ENCODE measurements around the gene TCF4.

Gene TCF4

DNA sequence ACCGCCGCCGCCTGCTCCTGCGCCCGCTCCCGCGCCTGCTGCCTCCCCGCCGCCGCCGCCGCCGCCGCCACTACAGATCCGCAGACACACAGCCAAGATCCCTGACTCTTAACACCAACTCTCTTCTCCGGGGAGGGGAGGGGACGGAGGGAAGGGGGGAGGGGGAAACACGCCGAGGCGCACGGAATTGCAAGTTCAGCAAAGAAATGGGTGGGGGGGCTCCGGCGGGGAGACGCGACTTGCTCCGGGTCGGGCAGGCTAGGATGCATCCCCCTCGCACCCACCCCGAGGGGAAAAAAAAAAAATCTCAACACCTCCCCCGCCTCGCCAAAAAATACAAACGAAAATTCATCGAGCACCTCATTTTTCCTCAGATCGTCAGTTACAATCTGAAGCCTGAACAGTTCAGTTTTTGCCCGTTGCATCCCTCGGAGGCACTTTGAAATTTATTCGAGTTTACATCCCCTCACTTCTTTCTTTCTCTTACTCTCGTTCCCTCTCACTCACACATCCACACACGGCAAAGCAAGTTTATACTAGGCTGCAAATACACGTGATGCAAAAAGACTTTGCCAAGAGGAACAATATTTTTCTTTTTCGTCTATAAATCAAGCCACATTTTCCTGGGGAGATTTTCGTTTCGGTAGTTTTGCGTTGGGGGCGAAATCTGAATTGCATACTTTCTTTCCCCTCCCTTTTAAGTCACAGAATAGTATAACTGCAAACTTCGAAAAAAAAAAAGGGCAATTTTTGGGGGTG, at the start of gene TCF4:
Gene TCF4 (minus strand): TSS at position 82 of the 759 bp plus-strand sequence. CDS start 1,076 bp downstream, outside the sequence.
- DNase-seq: peak; percentile 5

DNA sequence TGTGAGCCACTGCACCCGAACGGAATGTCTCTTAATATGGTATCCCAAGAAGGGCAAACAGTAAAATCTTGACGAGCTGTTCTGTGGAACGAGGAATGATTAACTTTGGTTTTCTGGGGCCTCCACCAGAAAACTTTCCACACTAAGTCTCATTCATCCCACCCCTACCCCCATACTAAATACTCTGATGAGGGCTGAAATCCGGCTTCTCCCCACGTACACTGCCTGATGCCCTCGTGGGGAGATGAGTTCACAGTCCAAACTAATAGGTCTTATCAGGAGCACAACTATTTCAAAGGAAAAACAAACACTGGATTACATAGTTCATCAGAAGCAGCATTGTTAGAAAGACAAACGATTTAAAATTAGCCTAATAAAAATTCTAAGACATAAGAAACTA, 49.2 kb upstream of the TCF4 start:
- DNase-seq: no peak

DNA sequence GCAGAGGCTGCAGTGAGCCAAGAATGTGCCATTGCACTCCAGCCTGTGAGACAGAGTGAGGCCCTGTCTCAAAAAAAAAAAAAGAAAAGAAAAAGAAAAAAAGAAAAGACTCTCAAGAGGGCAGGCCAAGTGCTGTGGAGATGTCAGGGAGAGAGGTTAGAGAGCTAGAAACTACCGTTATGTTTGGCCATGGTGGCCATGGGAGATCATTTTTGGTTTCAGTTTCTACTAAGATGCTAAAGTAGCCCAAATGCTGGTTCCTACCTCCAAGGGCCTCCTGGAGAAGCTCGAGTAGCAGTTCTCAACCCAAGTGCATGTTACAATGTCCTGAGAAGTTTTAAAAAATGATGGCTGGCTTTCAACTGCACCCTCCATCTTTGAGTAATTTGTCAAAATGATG, 47.4 kb upstream of the TCF4 start:
- no peak for DNase-seq

DNA sequence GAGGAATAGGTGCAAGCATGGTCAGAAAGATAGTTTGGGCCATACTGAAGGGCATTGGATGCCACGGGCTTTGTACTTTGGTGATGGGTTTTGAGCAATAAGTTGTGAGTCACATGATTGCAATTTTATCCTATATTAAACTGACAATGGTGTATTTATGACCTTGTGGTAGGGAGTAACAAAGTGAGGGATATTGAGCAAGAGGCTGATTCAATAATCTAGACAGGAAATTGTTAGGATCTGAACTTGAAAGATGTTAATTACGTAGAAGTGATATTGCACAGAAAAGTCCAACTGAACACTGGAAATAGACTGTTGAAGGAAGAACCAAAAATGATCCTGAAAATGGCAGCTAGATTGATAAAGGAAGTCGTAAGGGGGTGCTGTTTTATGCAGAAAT, 46.6 kb upstream of the TCF4 start:
- DNase-seq: no peak

DNA sequence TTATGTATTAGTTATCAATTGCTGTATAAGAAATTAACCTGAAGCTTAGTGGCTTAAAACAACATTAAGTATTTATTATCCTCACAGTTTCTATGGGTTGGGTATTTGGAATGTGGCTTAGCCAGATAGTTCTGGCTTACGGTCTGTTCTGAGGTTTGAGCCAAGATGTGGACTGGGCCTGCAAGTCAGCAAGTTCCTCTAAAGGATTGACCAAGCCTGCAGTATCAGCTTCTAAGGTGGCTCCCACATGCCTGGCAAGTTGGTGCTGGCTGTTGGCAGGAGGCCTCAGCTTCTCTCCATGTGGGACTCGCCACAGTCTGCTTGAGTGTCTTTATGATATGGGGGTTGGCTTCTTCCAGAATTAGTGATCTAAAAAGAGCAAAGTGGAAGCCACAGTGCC, 45.0 kb upstream of the TCF4 start:
- no peak for DNase-seq

DNA sequence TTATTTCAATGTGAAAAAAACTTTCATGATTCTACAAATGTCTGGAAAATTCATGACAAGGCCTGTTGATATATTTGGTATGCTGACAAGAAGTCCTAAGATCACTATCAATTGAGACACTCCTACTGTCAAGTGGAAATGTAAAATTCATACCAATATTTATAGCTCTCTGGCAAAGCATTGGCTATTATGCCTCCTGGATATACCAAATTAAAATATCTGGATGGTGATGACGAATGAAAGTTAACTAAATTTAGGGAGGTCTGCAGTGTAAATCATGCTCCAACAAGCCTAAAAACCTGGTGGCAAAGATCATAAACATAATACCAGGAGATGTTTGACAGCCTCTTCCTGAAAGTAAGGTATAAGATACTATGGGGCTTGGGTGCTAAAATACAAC, 41.1 kb upstream of the TCF4 start:
- DNase-seq: no peak

DNA sequence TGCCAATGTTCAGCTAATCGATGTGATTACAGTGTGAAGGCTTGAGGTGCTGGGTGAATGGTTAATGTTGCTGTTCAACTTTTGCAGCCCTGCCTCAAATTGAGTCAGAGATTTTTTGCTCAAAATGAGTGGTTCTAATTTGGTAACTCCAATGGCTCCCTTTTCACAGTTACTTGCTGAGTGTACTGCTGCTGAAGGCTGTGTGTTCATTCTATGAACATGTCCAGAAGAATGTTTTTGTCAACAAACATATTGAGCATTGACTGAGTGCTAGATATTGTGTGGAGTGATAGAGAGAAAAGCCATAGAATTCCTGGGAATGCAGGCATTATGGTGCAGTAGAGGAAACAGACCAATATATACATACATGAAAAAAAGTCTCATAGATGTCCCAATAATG, 39.0 kb upstream of the TCF4 start:
- DNase-seq: no peak

DNA sequence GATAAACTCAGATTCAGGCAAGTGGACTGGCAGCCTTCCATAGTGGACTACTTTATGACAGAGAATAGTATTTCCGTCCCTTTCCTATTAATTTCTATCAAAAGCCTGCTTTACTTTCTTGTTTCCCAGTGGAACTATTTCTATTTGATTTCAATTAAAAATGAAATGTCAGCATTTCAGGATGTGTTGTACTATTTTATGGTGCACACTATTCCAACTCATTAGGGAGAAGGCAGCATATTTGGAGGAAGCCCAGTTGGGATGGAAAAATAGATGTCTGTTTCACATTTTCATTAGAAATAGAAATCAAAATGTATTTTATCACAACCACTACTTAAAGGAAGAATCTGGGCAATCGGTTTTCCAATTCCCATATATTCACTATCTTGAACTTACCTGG, 37.9 kb upstream of the TCF4 start:
- no peak for DNase-seq

DNA sequence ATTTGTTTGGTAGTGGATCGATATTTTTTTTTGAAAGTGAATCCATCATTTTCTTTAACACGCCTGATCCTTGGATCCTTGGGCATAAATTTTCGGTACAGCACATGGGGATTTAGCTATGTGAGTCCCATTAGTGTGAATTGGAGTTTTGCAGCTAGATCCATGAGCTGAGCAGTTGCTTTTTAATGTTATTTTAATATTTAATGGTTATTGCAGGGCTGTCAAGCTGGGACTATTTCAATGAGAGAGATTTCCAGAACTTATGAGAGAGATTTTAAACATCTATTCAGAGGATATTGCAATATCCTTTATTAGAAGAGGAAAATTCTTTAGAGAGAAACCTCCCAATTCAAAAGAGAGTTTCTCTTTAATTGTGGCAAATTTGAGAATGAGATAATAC, 35.6 kb upstream of the TCF4 start:
- DNase-seq: no peak

DNA sequence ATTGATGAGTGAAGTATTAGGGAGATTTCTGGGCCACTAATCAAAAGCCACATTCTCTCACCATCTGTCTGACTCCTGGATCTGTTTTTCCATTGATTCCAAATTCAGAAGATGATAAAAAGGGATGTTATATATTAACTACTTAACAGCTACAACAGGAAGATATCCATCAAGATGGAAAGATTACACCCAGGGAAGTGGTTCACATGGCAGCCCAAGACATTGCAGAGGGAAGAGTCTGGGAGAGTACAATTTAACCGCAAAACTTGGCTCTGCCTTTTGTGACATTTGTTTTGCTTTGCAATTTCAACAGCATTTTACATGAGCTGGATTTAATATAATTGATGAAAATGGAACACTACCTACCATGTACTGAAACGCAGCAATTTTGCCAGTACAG, 22.5 kb upstream of the TCF4 start:
- no peak for DNase-seq

DNA sequence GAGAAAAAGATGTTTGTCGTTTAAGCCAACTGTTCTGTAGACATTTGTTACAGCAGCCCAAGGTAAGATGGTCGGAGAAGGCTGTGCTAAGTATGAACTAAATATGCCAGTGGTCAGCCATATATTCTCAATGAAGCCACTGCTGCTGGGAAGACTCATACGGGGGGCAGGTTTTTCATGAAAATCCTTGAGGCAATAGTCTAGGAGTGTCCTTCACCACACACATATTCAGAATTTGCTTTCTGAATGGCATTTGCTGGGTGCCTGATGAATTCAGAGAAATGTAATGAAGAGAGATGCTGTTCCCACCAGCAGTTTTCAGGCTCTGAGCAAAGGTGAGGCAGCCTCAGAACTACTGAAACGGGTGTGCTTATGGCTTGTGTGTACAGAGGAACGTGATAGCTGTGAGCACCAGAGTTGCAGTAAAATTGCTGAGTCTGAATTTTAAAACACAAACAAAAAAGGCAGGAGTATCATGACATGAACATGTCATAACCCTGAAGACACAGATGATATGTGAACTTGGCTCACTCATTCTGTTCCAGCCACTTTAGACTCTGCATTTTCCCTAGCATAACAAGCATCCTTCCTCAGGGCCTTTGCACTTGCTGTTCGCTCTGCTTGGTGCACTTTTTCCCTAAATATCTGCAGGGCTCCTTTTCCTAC, 21.3 kb upstream of the TCF4 start:
- no peak for DNase-seq

DNA sequence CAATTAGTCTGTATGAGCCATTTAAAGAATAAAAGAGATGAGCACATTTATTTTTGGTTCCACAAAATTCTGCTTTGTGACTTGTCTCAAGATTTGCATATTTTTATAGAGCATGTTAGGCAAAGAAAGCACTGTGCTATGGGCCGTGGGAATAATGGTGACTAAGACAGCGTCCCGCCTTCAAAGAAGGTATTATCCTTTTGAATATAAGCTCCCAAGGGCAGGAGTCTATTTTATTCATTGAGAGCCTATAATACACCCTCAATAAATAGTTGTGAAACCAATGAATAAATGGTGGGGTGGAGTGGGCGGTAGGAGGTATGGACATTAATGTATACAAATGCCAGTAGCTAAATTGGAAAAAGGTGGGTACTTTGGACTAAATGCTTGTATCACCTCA, 20.5 kb upstream of the TCF4 start:
- DNase-seq: no peak

DNA sequence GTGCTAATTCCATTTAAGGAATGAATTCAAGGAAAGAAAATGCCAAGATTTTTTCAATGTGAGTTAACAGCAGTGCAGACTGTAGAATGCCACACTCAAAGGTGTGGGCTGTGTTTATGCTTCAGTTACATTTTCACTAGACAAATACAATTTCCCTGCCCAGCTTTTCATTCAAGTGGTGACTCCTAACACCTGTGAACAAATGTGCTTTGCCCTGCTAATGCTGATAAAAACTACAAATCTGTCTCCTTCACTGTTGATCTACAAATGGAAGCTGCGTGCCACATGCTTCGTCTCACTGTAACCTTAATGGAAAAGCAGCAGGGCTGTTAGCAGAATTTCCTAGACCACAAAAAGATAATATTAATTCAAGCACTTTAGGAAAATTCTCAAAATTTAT, 19.8 kb upstream of the TCF4 start:
- no peak for DNase-seq

DNA sequence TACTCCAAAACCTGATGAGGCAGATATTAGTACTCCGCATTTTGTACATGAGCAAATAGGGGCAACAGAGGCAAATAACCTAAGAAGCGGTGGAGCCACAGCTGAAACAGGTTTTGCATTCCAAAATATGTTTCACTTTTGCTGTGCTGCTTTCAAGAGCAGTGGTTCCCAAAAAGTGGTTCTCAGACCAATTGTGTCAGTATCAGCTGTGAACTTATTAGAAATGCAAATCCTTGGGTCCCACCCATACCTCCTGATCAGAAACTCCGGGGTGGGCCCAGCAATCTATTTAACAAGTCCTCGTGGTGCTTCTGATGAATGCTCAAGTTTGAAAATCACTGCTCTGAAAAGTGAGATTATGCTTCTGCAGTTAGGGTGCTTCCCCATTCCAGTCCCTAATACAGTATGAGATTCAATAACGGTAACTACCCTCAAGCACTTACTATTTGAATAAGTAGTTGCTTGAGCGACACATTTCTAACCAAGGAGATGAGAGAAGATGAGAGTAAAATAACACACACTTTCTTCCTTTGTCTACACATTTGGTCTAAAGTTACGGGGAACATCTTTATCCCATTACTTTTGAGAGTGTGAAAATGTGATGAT, 17.8 kb upstream of the TCF4 start:
- DNase-seq: no peak

DNA sequence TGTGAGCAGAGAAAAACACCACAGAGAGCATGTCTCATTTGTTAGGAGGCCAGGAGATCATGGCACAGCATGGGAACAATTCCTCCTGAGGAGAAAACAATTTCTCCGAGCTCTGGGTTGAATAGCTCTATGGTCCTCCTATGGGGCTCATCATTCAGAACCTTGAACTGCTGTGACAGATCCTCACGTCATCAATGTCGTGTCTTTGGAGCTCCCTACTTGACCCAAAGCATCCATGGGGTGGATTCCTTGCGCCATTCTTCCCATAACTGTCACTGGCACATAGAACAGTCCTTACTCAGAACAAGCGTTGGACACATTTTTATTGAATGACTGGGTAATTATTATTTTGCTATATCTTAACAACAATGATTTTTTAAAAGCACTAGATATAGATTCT, 15.8 kb upstream of the TCF4 start:
- no peak for DNase-seq

DNA sequence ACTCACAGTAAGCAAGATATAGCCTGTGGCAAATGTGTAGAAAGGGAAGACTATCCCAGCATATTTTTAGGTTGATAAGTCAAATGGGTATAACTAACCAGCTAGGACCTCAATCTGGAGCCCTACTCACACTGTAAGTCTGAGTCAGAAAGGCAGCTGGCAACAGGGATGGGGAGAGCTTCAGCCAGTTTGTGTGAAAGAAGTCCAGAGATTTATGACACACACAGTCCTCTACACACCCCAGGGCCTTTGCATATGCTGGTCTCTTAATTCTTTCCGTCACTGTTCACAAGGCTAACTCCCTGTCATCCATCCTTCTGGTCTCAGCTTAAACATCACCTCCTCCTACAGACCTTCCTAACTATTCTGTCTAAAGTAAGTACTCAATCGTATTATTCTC, 5.9 kb upstream of the TCF4 start:
- no peak for DNase-seq

DNA sequence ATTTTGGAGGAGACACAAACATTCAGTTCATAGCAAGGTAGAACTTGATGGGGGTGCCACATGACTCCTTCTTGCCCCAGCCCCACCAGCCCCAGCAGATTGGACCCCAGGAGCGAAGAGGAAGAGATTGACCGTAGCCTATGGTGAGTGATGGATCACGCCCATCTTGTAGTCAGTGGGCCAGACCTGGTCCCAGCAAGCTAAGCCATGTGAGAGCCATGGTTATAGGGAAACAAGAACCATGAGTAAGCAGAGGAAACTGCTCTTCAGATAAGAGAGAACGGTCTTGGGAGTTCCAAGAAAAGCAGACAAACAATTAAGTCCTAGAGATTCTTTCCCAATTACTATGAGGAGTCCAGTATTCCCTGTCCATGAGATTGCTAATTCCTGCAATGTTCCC, 4.6 kb upstream of the TCF4 start:
- DNase-seq: no peak

DNA sequence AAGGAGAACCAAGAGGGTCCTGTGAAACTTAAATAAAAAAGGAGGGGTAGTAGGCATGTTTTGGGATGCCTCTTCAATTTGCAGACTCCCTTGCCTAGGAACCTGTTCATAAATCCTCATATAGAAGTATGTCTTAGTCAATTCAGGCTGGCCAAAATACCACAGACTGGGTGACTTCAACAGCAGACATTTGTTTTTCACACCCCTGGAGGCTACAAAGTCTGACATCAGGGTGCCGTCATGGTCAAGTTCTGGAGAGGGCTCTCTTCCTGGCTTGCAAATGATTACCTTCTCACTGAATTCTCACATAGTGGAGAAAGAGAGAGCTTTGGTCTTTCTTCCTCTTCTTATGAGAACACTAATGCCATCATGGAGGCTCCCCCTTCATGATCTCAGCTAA, 4.1 kb upstream of the TCF4 start:
- DNase-seq: no peak

DNA sequence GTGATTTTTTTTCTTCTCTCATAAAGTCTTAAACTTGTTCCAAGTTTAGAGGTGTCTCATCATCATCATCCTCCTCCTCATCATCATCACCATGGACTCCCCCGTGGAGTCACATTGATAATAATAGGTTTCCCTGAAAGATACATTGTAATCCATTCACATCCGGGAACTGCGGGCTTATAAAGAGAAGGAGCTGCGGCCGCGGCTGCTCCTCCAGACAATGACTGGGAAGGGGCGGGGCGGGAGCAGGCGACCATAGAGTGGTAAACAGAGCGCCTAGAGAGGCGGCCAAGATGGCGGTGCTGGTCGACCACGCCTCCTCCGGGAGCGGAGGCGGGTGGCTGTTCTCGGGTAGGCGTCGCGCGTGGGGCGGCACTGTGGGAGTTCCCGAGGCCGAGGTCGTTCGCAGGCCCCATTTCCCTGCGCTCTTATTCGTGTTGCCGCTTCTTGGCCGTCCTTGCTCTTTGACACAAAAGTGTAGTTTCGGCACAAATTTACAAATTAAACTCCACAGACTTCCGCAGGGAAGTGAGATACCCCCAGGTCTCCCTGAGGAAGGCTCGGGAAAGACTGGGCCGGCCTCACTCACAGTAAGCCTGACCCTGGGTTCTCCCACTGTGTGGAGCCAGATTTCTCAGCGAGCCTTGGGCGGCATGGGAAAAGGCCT, 1.8 kb upstream of the TCF4 start:
- peak; percentile 77 for DNase-seq

DNA sequence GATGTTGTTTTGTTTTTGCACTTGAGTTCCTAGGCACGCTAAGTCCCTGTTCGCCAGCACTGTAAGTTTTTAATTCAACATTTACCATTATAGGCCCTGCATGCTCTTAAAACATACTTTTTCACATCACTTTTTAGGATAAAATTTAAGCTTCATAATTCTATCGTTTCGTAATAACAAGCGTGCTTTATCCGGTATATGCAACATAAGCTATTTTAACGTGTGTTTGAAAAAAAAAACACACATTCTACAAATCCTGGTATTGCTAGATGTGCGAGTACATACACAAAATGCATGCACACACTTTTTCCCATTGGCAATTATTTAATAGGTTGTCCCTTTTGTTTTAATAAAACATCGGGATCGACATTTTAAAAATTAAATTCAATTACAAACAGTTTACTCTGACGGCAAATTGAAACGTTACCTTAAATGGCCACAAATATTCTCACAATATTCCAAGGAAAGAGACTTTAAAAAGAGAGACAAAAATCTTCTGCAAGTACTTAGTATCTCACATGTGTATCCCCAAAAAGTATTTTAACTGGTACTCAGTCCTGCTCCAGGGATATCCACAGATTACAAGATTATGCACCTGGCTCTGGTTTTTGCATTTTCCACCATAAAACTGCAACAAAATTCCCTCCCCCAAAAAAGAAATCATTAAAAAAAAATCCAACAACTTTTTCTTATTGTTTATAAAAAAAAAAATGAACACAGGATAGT, 1.0 kb upstream of the TCF4 start:
- no peak for DNase-seq

DNA sequence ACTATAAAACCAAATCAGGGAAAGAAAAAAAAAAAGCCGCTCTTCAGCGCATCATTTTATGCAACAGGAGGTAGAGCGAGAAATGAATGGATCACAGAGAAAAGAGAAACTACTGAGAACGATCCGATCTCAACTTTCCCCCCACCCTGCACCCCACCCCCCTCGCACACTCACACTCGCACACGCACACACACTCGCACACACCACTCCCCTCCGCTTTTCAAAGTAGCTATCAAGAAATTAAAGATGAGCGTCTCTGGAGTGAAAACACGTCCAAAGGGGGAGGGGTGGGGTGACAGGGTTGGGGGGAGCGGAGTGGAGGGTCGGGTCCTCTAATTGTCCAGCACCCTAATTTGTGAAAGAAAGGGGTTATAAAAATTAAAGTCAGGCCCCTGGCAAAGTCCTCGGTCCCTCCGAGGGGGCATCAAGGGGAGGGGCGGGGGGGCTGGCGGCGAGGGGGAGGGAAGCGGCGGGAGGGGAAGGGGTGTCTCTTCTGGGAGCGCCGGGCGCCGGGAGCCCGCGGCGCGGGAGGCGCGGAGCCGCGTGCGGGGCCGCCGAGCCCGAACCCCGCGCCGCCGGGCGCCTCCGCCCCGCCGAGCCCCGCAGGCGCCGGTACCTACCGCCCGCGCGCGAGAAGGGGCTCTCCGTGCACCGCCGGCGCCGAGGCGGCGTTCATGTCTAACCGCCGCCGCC, 428 bp downstream of the TCF4 start:
- DNase-seq: no peak

DNA sequence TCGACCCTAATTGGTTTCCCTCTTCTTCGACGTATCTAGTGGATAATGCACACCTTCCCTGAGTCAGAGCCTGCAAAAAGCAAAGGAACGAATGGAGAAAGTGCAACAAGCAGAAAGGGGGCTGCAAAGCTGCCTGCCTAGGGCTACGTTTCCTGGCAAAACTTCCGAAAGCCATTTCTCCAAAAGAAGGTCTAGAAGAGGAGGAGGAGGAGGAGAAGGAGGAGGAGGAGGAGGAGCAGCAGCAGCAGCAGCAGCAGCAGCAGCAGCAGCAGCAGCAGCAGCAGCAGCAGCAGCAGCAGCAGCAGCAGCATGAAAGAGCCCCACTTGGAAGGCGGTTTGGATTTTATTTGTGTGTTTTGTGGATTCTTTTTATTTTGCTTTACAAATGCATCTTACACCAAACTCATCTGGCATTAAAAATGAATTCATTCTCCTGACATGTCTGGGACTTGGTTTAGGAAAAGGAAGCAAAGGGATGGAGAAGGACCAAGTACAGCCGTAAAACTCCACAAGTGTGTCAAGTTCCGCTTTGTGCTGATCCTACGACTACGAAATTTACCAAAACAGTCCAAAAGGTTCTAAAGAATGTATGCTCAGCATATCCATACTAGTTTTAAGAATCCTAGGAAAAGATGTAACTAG, 2.0 kb downstream of the TCF4 start:
- DNase-seq: no peak

Measured in stimulated activated CD4-positive, alpha-beta T cell treated with anti-CD3 and anti-CD28 coated beads, Interleukin-1b, Interleukin-23, amount 100 ng/mL, for 48 hours (primary cell).